Keratinocyte (primary cell): Measurements from ENCODE around the gene ASTN2. TPM values are rescaled to one million over a fixed set of nuclear protein-coding genes. Genes with fewer than 3 reads are reported as not detected.

Experiments
- DNase-seq: peaks from one replicate; pipeline ENCODE4 v3.0.0-alpha.2; 2011; ENCODE audit warnings: low read depth, missing footprints, low spot score
- FAIRE-seq: peaks from 2 replicates; lab custom pipeline; 2011; peaks lifted over from hg19 to GRCh38; lab: Jason Lieb, UNC
- H2AFZ ChIP-seq: 2 replicates; pipeline ENCODE4 v1.6.0; 2012; ENCODE audit warnings: low read length, control low read depth, inconsistent platforms; ENCODE audit not compliant: control insufficient read depth
- H3K27ac ChIP-seq: 2 replicates; pipeline ENCODE4 v1.5.1; 2011; ENCODE audit warnings: low read length; ENCODE audit not compliant: control insufficient read depth, insufficient read depth
- H3K27me3 ChIP-seq: 3 replicates; pipeline ENCODE4 v1.6.0; 2011; ENCODE audit warnings: low read length; ENCODE audit not compliant: control insufficient read depth, insufficient read depth; ENCODE audit errors: extremely low read depth
- H3K36me3 ChIP-seq, 2 experiments: 2 replicates in 1 of 2; 3 replicates in 1 of 2; pipeline ENCODE4 v1.5.1; 2011; ENCODE audit warnings: low read length in 2 of 2, mild to moderate bottlenecking in 1 of 2; ENCODE audit not compliant: control insufficient read depth in 2 of 2, insufficient read depth in 2 of 2; ENCODE audit errors: extremely low read depth in 1 of 2
- H3K4me1 ChIP-seq: 3 replicates; pipeline ENCODE4 v1.5.1; 2011; ENCODE audit warnings: low read length; ENCODE audit not compliant: control insufficient read depth, insufficient read depth; ENCODE audit errors: extremely low read depth
- H3K4me2 ChIP-seq: 3 replicates; pipeline ENCODE4 v1.6.0; 2011; ENCODE audit warnings: low read depth, low read length; ENCODE audit not compliant: control insufficient read depth, insufficient read depth; ENCODE audit errors: extremely low read depth
- H3K4me3 ChIP-seq, 3 experiments: fragments of 200-600 bp in 1 of 3; sonication (generic) in 1 of 3; 2 replicates in 2 of 3; 3 replicates in 1 of 3; pipeline ENCODE4 v1.5.1; 2011 to 2016; ENCODE audit warnings: low read length in 3 of 3, mild to moderate bottlenecking in 3 of 3, control low read depth in 2 of 3, inconsistent platforms in 1 of 3, low read depth in 1 of 3, mixed read lengths in 1 of 3, mixed run types in 1 of 3, moderate library complexity in 1 of 3; ENCODE audit not compliant: control insufficient read depth in 2 of 3, insufficient read depth in 2 of 3; ENCODE audit errors: extremely low read depth in 1 of 3
- H3K79me2 ChIP-seq: 2 replicates; pipeline ENCODE4 v1.6.0; 2012; ENCODE audit warnings: low read length; ENCODE audit not compliant: control insufficient read depth, insufficient read depth
- H3K9ac ChIP-seq: 3 replicates; pipeline ENCODE4 v1.6.0; 2011; ENCODE audit warnings: low read length; ENCODE audit not compliant: control insufficient read depth, insufficient read depth; ENCODE audit errors: extremely low read depth
- H3K9me1 ChIP-seq: 3 replicates; pipeline ENCODE4 v1.6.0; 2011; ENCODE audit warnings: low read length; ENCODE audit not compliant: control insufficient read depth, insufficient read depth; ENCODE audit errors: extremely low read depth
- H3K9me3 ChIP-seq: 2 replicates; pipeline ENCODE4 v1.5.1; 2012; ENCODE audit warnings: low read depth, low read length; ENCODE audit not compliant: control insufficient read depth
- H4K20me1 ChIP-seq: 3 replicates; pipeline ENCODE4 v1.6.0; 2011; ENCODE audit warnings: low read length; ENCODE audit not compliant: control insufficient read depth, insufficient read depth; ENCODE audit errors: extremely low read depth
- CTCF ChIP-seq, 3 experiments: IDR thresholded peaks in 1 of 3; conservative IDR thresholded peaks in 1 of 3; optimal IDR thresholded peaks in 1 of 3; 2 replicates in 2 of 3; 3 replicates in 1 of 3; pipeline versions ENCODE3 to v1.5.1; 2011; ENCODE audit warnings: low read length in 3 of 3, mild to moderate bottlenecking in 3 of 3, moderate library complexity in 2 of 3, control low read depth in 1 of 3, inconsistent platforms in 1 of 3; ENCODE audit not compliant: insufficient read depth in 2 of 3; ENCODE audit errors: extremely low read depth in 1 of 3
- EZH2 ChIP-seq: IDR thresholded peaks from one replicate; pipeline ENCODE4 v1.6.1; 2012; ENCODE audit warnings: inconsistent platforms, mild to moderate bottlenecking, low read length, moderate library complexity
- dilution Hi-C: fragments of 300-500 bp; cut with MboI; formaldehyde crosslinking; loops from one replicate; pipeline ENCODE4 v1.7.0; 2020; ENCODE audit warnings: low sequenced_read_pairs; ENCODE audit not compliant: extremely low pct_ligation_motif_present
- polyA plus RNA-seq, 5 experiments: library from polyadenylated mRNA; depleted of rRNA in 3 of 5; stranded (reverse) in 3 of 5; stranded (forward) in 1 of 5; unstranded in 1 of 5; fragments of >200 nt; gene quantifications; 1 replicate in 1 of 5; 2 replicates in 3 of 5; 3 replicates in 1 of 5; pipeline versions ENCODE4 v1.2.1 to v1.2.3, GENCODE V29; 2011 to 2012; ENCODE audit warnings: missing spikeins in 2 of 5, low read depth in 1 of 5, low replicate concordance in 1 of 5

ASTN2 gene
- polyA plus RNA-seq, 1 donor (not counting 4 experiments of a cell fraction or from before 2014, with no cell fraction given) = 0.31 TPM

GRCh38 chr9:116390303-116391228 is 1024.3 kb downstream of the ASTN2 start:
- FAIRE-seq = no peak
- Histone ChIP-seq H3K27ac (no peak overlapping the region), H3K27me3 (no peaks in the 10 kb centered on the region), H3K9me3 (no peaks in the 10 kb centered on the region), H2AFZ (no peak overlapping the region), H3K79me2 (no peaks in the 10 kb centered on the region), H3K4me2 (peak overlapping the region; percentile 40), H3K4me3 (no peak overlapping the region), H3K9ac (no peak overlapping the region), H4K20me1 (no peaks in the 10 kb centered on the region), H3K4me1 (peaks cover 35% of the 10 kb centered on the region), H3K9me1 (no peaks in the 10 kb centered on the region), H3K36me3 (no peaks in the 10 kb centered on the region)
- dilution Hi-C loops = no loop called here
- DNase-seq = no peak
- TF ChIP-seq CTCF (optimal IDR thresholded peaks at IDR 0.05 in 1 of 3, IDR thresholded peaks at IDR 0.05 in 1 of 3, conservative IDR thresholded peaks at IDR 0.05 in 1 of 3; ENCODE audit: extremely low read depth in 1 of 3, insufficient read depth in 2 of 3, low read length in 3 of 3) (no peak), EZH2 (no peak)

DNA sequence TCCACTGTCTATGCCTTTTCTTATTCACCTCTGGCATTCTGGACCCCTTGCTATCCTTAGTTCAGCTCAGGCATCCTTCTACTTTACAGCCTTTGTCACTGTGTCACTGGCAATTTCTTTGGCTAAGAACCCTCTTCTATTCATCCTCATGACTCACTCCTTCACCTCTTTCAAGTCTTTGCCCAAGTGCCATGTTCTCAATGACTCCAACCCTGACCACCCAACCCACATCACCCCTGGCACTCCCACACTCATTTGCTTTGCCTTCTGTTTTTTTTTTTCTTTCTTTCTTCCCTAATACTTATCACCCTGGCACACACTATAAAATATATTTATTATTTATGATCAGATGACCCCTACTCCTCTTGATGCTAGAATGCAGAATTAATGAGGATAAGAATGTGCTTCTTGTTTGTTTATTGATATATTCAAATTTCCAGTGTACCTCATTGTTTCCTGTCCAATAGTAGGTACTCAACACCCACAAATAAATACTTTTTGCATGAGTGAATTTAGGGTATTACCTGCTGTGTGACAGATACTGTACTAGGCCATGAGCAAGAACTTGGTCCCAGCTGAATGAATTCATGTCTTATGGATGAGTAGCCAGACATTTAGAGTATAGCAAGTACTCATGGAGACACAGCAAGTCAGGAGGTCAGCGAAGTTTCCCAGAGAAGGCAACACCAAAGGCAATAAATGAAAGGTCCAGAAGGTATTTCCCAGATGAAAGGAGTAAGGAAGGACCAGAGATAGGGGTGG is 1025.1 kb downstream of the ASTN2 start:
- Histone ChIP-seq H3K4me1 (peaks cover 35% of the 10 kb centered on the region), H3K79me2 (no peaks in the 10 kb centered on the region), H3K9me3 (no peaks in the 10 kb centered on the region), H3K4me2 (no peak overlapping the region), H3K9ac (no peak overlapping the region), H3K36me3 (no peaks in the 10 kb centered on the region), H3K4me3 (no peak overlapping the region), H3K27me3 (no peaks in the 10 kb centered on the region), H3K9me1 (no peaks in the 10 kb centered on the region), H3K27ac (no peak overlapping the region), H2AFZ (no peak overlapping the region), H4K20me1 (no peaks in the 10 kb centered on the region)
- no peak for TF ChIP-seq EZH2
- TF ChIP-seq CTCF (optimal IDR thresholded peaks at IDR 0.05 in 1 of 3, IDR thresholded peaks at IDR 0.05 in 1 of 3, conservative IDR thresholded peaks at IDR 0.05 in 1 of 3; ENCODE audit: extremely low read depth in 1 of 3, insufficient read depth in 2 of 3, low read length in 3 of 3) = no peak
- DNase-seq = no peak
- no peak for FAIRE-seq
- dilution Hi-C loops = no loop called here
